ENCODE measurements around the gene RFLNA. TPM values are rescaled to one million over a fixed set of nuclear protein-coding genes. Genes with fewer than 3 reads are reported as not detected.

Gene RFLNA
- polyA plus RNA-seq, 1 donor (not counting 4 experiments of a cell fraction or from before 2014, with no cell fraction given): 1.1 TPM

DNA sequence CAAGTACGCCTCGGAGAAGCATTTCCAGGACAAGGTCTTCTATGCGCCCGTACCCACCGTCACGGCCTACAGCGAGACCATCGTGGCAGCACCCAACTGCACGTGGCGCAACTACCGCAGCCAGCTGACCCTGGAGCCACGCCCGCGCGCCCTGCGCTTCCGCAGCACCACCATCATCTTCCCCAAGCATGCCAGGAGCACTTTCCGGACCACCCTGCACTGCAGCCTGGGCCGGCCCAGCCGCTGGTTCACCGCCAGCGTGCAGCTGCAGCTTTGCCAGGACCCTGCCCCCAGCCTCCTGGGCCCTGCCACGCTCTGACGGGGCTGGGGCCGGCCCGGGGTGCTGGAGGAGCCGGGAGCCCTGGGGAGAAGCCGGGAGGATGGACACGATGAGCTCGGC, 19.3 kb downstream of the RFLNA start:
- H3K4me3 ChIP-seq (ENCODE audit: control insufficient read depth in 2 of 3, extremely low read depth in 1 of 3, insufficient read depth in 2 of 3, low read depth in 1 of 3, low read length in 3 of 3): no peak overlapping the region
- DNase-seq (ENCODE audit: low read depth, low spot score) (no peak), FAIRE-seq (no peak)
- H3K9me1 ChIP-seq (ENCODE audit: control insufficient read depth, extremely low read depth, insufficient read depth, low read length): no peaks in the 10 kb centered on the region
- no peaks in the 10 kb centered on the region for H3K36me3 ChIP-seq (ENCODE audit: control insufficient read depth in 2 of 2, extremely low read depth in 1 of 2, insufficient read depth in 2 of 2, low read length in 2 of 2)
- peaks cover 4% of the 10 kb centered on the region for H3K27me3 ChIP-seq (ENCODE audit: control insufficient read depth, extremely low read depth, insufficient read depth, low read length)
- H3K9me3 ChIP-seq (ENCODE audit: control insufficient read depth, low read depth, low read length): no peaks in the 10 kb centered on the region
- H2AFZ ChIP-seq (ENCODE audit: control insufficient read depth, low read length): no peak overlapping the region
- H3K79me2 ChIP-seq (ENCODE audit: control insufficient read depth, insufficient read depth, low read length): no peaks in the 10 kb centered on the region
- no peak overlapping the region for H3K4me2 ChIP-seq (ENCODE audit: control insufficient read depth, extremely low read depth, insufficient read depth, low read depth, low read length)
- no peak overlapping the region for H3K9ac ChIP-seq (ENCODE audit: control insufficient read depth, extremely low read depth, insufficient read depth, low read length)
- H4K20me1 ChIP-seq (ENCODE audit: control insufficient read depth, extremely low read depth, insufficient read depth, low read length): no peaks in the 10 kb centered on the region
- TF ChIP-seq EZH2 (IDR thresholded peaks at IDR 0.05; ENCODE audit: low read length) (no peak), CTCF (optimal IDR thresholded peaks at IDR 0.05 in 1 of 3, IDR thresholded peaks at IDR 0.05 in 1 of 3, conservative IDR thresholded peaks at IDR 0.05 in 1 of 3; ENCODE audit: extremely low read depth in 1 of 3, insufficient read depth in 2 of 3, low read length in 3 of 3) (no peak)
- H3K4me1 ChIP-seq (ENCODE audit: control insufficient read depth, extremely low read depth, insufficient read depth, low read length): no peaks in the 10 kb centered on the region
- dilution Hi-C loops (cut with MboI; ENCODE audit: extremely low pct_ligation_motif_present, low sequenced_read_pairs): no loop called here
- H3K27ac ChIP-seq (ENCODE audit: control insufficient read depth, insufficient read depth, low read length): no peak overlapping the region

DNA sequence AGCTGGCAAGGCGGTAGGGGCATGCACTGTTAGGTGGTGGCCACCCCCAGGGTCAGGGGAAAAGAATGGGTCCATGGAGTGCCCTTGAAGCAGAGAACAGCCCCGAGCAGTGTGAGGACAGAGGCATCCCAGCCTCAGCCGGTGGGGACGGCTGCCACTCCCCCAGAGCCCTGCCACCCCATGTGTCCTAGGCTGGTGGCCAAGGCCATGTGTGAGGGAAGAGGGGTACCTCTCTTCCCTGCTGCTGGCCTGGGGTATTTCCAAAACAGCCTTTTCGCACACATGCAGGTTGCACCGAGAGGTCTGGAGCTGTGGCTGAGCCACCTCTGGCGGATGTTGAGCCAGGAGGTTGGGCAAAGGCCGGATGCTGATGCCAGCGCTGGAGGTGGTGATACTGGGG, 19.9 kb downstream of the RFLNA start:
- no peak overlapping the region for H3K9ac ChIP-seq (ENCODE audit: control insufficient read depth, extremely low read depth, insufficient read depth, low read length)
- H3K4me1 ChIP-seq (ENCODE audit: control insufficient read depth, extremely low read depth, insufficient read depth, low read length): no peaks in the 10 kb centered on the region
- peaks cover 7% of the 10 kb centered on the region for H3K27me3 ChIP-seq (ENCODE audit: control insufficient read depth, extremely low read depth, insufficient read depth, low read length)
- H3K36me3 ChIP-seq (ENCODE audit: control insufficient read depth in 2 of 2, extremely low read depth in 1 of 2, insufficient read depth in 2 of 2, low read length in 2 of 2): no peaks in the 10 kb centered on the region
- H3K79me2 ChIP-seq (ENCODE audit: control insufficient read depth, insufficient read depth, low read length): no peaks in the 10 kb centered on the region
- DNase-seq (ENCODE audit: low read depth, low spot score) (no peak), FAIRE-seq (no peak)
- dilution Hi-C loops (cut with MboI; ENCODE audit: extremely low pct_ligation_motif_present, low sequenced_read_pairs): no loop called here
- no peak overlapping the region for H3K4me3 ChIP-seq (ENCODE audit: control insufficient read depth in 2 of 3, extremely low read depth in 1 of 3, insufficient read depth in 2 of 3, low read depth in 1 of 3, low read length in 3 of 3)
- H2AFZ ChIP-seq (ENCODE audit: control insufficient read depth, low read length): no peak overlapping the region
- no peaks in the 10 kb centered on the region for H3K9me1 ChIP-seq (ENCODE audit: control insufficient read depth, extremely low read depth, insufficient read depth, low read length)
- no peaks in the 10 kb centered on the region for H4K20me1 ChIP-seq (ENCODE audit: control insufficient read depth, extremely low read depth, insufficient read depth, low read length)
- H3K27ac ChIP-seq (ENCODE audit: control insufficient read depth, insufficient read depth, low read length): no peak overlapping the region
- H3K4me2 ChIP-seq (ENCODE audit: control insufficient read depth, extremely low read depth, insufficient read depth, low read depth, low read length): no peak overlapping the region
- TF ChIP-seq EZH2 (IDR thresholded peaks at IDR 0.05; ENCODE audit: low read length) (no peak), CTCF (optimal IDR thresholded peaks at IDR 0.05 in 1 of 3, IDR thresholded peaks at IDR 0.05 in 1 of 3, conservative IDR thresholded peaks at IDR 0.05 in 1 of 3; ENCODE audit: extremely low read depth in 1 of 3, insufficient read depth in 2 of 3, low read length in 3 of 3) (no peak)
- H3K9me3 ChIP-seq (ENCODE audit: control insufficient read depth, low read depth, low read length): no peaks in the 10 kb centered on the region
